Endodermal cell (in vitro differentiated cells): ENCODE data around the gene SLC19A1. TPM values are rescaled to one million over a fixed set of nuclear protein-coding genes. Genes with fewer than 3 reads are reported as not detected.

Experiments used
- DNase-seq: peaks from one replicate; pipeline ENCODE4 v3.0.0-alpha.2; 2017
- H3K27ac ChIP-seq: 2 replicates; pipeline ENCODE4 v1.5.1; 2013; ENCODE audit warnings: mild to moderate bottlenecking, low read depth, low read length, moderate library complexity
- H3K27me3 ChIP-seq: 2 replicates; pipeline ENCODE4 v1.6.1; 2013; ENCODE audit warnings: mild to moderate bottlenecking, low read length, moderate library complexity; ENCODE audit not compliant: insufficient read depth, control insufficient read depth, poor library complexity, severe bottlenecking
- H3K36me3 ChIP-seq: 2 replicates; pipeline ENCODE4 v1.7.0; 2013; ENCODE audit warnings: mild to moderate bottlenecking, low read length, moderate library complexity; ENCODE audit not compliant: control insufficient read depth, insufficient read depth
- H3K4me1 ChIP-seq: one replicate; pipeline ENCODE4 v1.7.0; 2013; ENCODE audit warnings: low read length; ENCODE audit not compliant: control insufficient read depth, insufficient read depth
- H3K4me3 ChIP-seq: 2 replicates; pipeline ENCODE4 v1.5.1; 2013; ENCODE audit warnings: mild to moderate bottlenecking, low read length, moderate library complexity
- H3K9ac ChIP-seq: 2 replicates; pipeline ENCODE4 v1.6.1; 2013; ENCODE audit warnings: mild to moderate bottlenecking, low read length, moderate library complexity; ENCODE audit not compliant: poor library complexity, severe bottlenecking; ENCODE audit errors: extremely low read depth
- H3K9me3 ChIP-seq: 2 replicates; pipeline ENCODE4 v1.6.1; 2013; ENCODE audit warnings: mild to moderate bottlenecking, low read length, moderate library complexity; ENCODE audit not compliant: control insufficient read depth
- H3K27ac Mint-ChIP-seq: 2 replicates; pipeline ENCODE4 v1.8.0; 2020; ENCODE audit warnings: mixed read lengths
- H3K27me3 Mint-ChIP-seq: 2 replicates; pipeline ENCODE4 v1.8.0; 2021; ENCODE audit warnings: mild to moderate bottlenecking, mixed read lengths; ENCODE audit not compliant: insufficient read depth
- H3K36me3 Mint-ChIP-seq: 2 replicates; pipeline ENCODE4 v1.8.0; 2020; ENCODE audit warnings: low read depth, mixed read lengths
- H3K4me1 Mint-ChIP-seq: 2 replicates; pipeline ENCODE4 v1.8.0; 2020; ENCODE audit warnings: mixed read lengths
- H3K4me3 Mint-ChIP-seq: 2 replicates; pipeline ENCODE4 v1.8.0; 2020; ENCODE audit warnings: mild to moderate bottlenecking, moderate library complexity, mixed read lengths
- H3K9me3 Mint-ChIP-seq: 2 replicates; pipeline ENCODE4 v1.8.0; 2020; ENCODE audit warnings: mild to moderate bottlenecking, mixed read lengths
- WGBS, 2 experiments: methylation state at CpG; one replicate each; pipeline versions ENCODE4 v1.1.5 to v1.1.7; 2013; ENCODE audit warnings: missing lambda C conversion rate in 2 of 2, mixed read lengths in 1 of 2; ENCODE audit not compliant: insufficient coverage in 1 of 2, insufficient read length in 1 of 2; 5-methylcytosine and 5-hydroxymethylcytosine counted together
- total RNA-seq, 2 donors: library from RNA; stranded (reverse); fragmentation: NEBNext Ultra II Directional in 1 of 2; extraction: Animal tissue kit (Norgen Biotek cat#: 25700) in 1 of 2; gene quantifications; 2 replicates in 1 of 2; 3 replicates in 1 of 2; pipeline ENCODE4 v1.2.1, GENCODE V29; 2021
- TF ChIP-seq, protein P1 (sequence below): fragments of 200-600 bp; sonication (generic); conservative IDR thresholded peaks from 2 replicates; pipeline ENCODE4 v1.5.0; 2021; ENCODE audit warnings: antibody characterized with exemption, mild to moderate bottlenecking

Gene SLC19A1
- total RNA-seq, 2 donors from 2014 or later: 28.8 to 29.4 TPM

DNA sequence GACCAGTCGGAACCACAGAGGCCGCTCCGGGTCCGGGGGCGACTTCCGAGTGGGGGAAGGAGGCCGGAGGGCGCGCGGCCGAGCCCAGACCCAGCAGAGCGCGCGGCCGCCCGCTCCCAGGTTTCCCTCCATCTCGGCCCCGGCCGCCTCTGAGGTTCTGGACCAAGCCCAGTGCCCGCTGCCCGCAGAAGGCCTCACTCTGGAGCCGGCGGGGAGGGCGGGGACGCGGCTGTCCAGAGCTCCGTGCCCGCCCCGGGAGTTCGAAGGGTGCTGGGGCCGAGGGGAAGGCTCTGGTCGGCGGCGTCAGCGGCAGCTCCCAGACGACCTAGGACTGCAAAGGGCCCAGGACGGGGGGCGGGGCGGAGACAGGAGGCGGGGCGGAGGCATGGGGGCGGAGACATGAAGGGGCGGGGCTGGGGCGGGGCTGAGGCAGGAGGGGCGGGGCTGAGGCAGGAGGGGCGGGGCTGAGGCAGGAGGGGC, 48.0 kb upstream of the SLC19A1 start:
- WGBS, 2 experiments: 6 to 7% methylated on average over 13 to 37 of the region's 46 CpGs
- Mint-ChIP-seq H3K36me3 (peaks cover 2% of the 10 kb centered on the region), H3K27me3 (peaks cover 47% of the 10 kb centered on the region), H3K4me3 (no peak overlapping the region), H3K9me3 (peaks cover 43% of the 10 kb centered on the region), H3K27ac (no peak overlapping the region), H3K4me1 (no peaks in the 10 kb centered on the region)
- Histone ChIP-seq H3K9me3 (peaks cover 36% of the 10 kb centered on the region), H3K4me1 (no peaks in the 10 kb centered on the region), H3K27ac (no peak overlapping the region), H3K4me3 (peak overlapping the region; percentile 71), H3K27me3 (peaks cover 34% of the 10 kb centered on the region), H3K36me3 (no peaks in the 10 kb centered on the region), H3K9ac (no peak overlapping the region)
- peak; percentile 91 for DNase-seq
- TF ChIP-seq, protein P1, sequence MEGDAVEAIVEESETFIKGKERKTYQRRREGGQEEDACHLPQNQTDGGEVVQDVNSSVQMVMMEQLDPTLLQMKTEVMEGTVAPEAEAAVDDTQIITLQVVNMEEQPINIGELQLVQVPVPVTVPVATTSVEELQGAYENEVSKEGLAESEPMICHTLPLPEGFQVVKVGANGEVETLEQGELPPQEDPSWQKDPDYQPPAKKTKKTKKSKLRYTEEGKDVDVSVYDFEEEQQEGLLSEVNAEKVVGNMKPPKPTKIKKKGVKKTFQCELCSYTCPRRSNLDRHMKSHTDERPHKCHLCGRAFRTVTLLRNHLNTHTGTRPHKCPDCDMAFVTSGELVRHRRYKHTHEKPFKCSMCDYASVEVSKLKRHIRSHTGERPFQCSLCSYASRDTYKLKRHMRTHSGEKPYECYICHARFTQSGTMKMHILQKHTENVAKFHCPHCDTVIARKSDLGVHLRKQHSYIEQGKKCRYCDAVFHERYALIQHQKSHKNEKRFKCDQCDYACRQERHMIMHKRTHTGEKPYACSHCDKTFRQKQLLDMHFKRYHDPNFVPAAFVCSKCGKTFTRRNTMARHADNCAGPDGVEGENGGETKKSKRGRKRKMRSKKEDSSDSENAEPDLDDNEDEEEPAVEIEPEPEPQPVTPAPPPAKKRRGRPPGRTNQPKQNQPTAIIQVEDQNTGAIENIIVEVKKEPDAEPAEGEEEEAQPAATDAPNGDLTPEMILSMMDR: no peak

DNA sequence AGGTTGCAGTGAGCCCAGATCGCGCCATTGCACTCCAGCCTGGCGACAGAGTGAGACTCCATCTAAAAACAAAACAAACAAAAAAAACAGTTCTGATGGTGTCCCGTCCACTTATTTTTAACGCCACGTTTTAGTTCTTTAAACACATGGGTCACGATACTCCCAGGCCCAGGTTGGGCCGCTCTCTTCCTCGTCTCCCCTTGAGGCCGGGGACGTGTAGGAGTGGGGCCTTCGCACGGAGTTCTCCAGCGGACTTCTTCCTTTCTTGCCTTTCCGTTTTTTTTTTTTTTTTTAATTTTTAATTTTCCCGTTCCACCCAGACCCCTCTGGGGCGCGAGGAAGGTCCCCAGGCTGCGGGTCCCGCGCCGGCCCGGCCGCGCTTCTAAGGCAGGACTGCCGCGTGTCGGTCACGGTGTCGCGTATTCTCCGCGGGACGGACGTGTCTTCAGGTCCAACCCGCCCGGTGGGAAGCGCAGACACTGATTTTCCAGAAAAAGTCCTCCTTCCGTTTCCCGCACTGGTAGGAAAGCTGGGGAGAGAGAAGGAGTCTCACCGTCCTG, 47.5 kb upstream of the SLC19A1 start:
- peaks cover 41% of the 10 kb centered on the region for H3K9me3 ChIP-seq
- Mint-ChIP-seq H3K27ac (no peak overlapping the region), H3K36me3 (peaks cover 2% of the 10 kb centered on the region), H3K4me1 (no peaks in the 10 kb centered on the region), H3K27me3 (peaks cover 51% of the 10 kb centered on the region), H3K9me3 (peaks cover 47% of the 10 kb centered on the region), H3K4me3 (no peak overlapping the region)
- no peaks in the 10 kb centered on the region for H3K4me1 ChIP-seq
- H3K36me3 ChIP-seq: no peaks in the 10 kb centered on the region
- DNase-seq: no peak
- WGBS, 2 experiments: 51 to 77% methylated on average over 11 to 41 of the region's 41 CpGs
- TF ChIP-seq, protein P1: no peak
- H3K9ac ChIP-seq: no peak overlapping the region
- H3K27me3 ChIP-seq: peaks cover 34% of the 10 kb centered on the region
- H3K27ac ChIP-seq: no peak overlapping the region
- peak overlapping the region; percentile 71 for H3K4me3 ChIP-seq

DNA sequence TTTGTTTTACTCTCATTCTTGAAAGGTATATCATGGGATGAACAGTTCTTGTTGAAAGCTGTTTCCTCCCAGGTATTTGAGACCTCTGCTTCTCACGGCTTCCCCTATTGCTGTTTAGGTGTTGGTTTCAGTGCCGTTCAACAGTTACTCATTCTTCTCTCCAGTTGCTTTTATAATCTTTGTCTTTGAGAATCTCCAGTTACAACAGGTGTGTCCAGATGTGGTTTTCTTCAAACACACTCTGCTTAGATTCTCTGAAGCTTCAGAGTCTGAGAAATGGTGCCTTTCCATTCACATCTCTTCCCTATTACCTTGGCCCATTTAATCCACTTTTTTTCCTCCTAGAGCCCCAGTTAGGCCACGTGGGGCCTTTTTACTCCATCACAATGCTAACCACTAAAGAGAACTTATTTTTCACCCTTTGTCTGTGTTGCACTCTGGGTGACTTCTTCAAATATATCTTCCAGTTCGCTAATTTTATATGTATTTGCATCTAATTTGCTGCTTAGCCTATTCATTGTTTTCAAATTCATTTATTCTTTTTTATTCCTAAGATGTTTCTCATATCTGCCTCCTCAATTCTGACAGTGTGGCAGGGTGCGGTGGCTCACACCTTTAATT, 46.7 kb upstream of the SLC19A1 start:
- Histone ChIP-seq H3K27me3 (peaks cover 41% of the 10 kb centered on the region), H3K9ac (no peak overlapping the region), H3K27ac (no peak overlapping the region), H3K36me3 (no peaks in the 10 kb centered on the region), H3K4me1 (no peaks in the 10 kb centered on the region), H3K9me3 (peaks cover 49% of the 10 kb centered on the region), H3K4me3 (no peak overlapping the region)
- Mint-ChIP-seq H3K27me3 (peaks cover 58% of the 10 kb centered on the region), H3K4me1 (no peaks in the 10 kb centered on the region), H3K9me3 (peaks cover 55% of the 10 kb centered on the region), H3K4me3 (no peak overlapping the region), H3K27ac (no peak overlapping the region), H3K36me3 (peaks cover 2% of the 10 kb centered on the region)
- peak; percentile 6 for DNase-seq
- TF ChIP-seq, protein P1: no peak
- 87 to 91% methylated on average over 3 to 5 of the region's 5 CpGs for WGBS, 2 experiments
